H1 (cell line): ENCODE data around the gene RAI14. TPM values are rescaled to one million over a fixed set of nuclear protein-coding genes. Genes with fewer than 3 reads are reported as not detected.

Experiments used
- CTCF ChIA-PET: fragments of 300-600 bp; sonication (Branson Sonifier 250); formaldehyde crosslinking; loops from one replicate; lab custom pipeline; 2021; ENCODE audit not compliant: partially characterized antibody; lab: Charles Lee
- POLR2A ChIA-PET: fragments of 300-600 bp; sonication (Branson Sonifier 250); formaldehyde crosslinking; loops from one replicate; lab custom pipeline; 2021; ENCODE audit warnings: inconsistent platforms; ENCODE audit not compliant: partially characterized antibody; lab: Charles Lee
- DNase-seq, 2 experiments: peaks; one replicate each; pipeline versions ENCODE4 v3.0.0 to v3.0.0-alpha.2; 2010 to 2022; ENCODE audit warnings: low spot score in 2 of 2, low read depth in 1 of 2, mixed read lengths in 1 of 2
- FAIRE-seq: peaks from 2 replicates; lab custom pipeline; 2011; peaks lifted over from hg19 to GRCh38; lab: Jason Lieb, UNC
- H2AFZ ChIP-seq: 2 replicates; pipeline ENCODE4 v1.8.1; 2012; ENCODE audit warnings: low read length, inconsistent platforms
- H2AK5ac ChIP-seq: 2 replicates; pipeline ENCODE4 v1.6.1; 2013; ENCODE audit warnings: low read depth, low read length
- H2BK120ac ChIP-seq: replicated peaks from 2 replicates; pipeline ENCODE3; 2013; ENCODE audit warnings: low read depth, low read length, inconsistent platforms
- H2BK12ac ChIP-seq: 2 replicates; pipeline ENCODE4 v1.6.1; 2013; ENCODE audit warnings: low read depth, low read length
- H2BK15ac ChIP-seq: 2 replicates; pipeline ENCODE4 v1.6.1; 2013; ENCODE audit warnings: low read length
- H2BK20ac ChIP-seq: 2 replicates; pipeline ENCODE4 v1.6.1; 2013; ENCODE audit warnings: low read length
- H2BK5ac ChIP-seq: 2 replicates; pipeline ENCODE4 v1.6.1; 2013; ENCODE audit warnings: low read depth, low read length
- H3K14ac ChIP-seq: 2 replicates; pipeline ENCODE4 v1.6.1; 2013; ENCODE audit warnings: inconsistent platforms; ENCODE audit not compliant: insufficient read length
- H3K18ac ChIP-seq: 2 replicates; pipeline ENCODE4 v1.6.1; 2013; ENCODE audit warnings: low read length; ENCODE audit errors: extremely low read depth
- H3K23ac ChIP-seq: 2 replicates; pipeline ENCODE4 v1.6.1; 2013; ENCODE audit warnings: inconsistent platforms; ENCODE audit not compliant: insufficient read length
- H3K23me2 ChIP-seq: 2 replicates; pipeline ENCODE4 v1.6.1; 2013; ENCODE audit warnings: low read depth, low read length
- H3K27ac ChIP-seq: 2 replicates; pipeline ENCODE4 v1.6.1; 2011; ENCODE audit warnings: low read depth, low read length, inconsistent platforms
- H3K27me3 ChIP-seq, 4 experiments: replicated peaks in 1 of 4; 1 replicate in 1 of 4; 2 replicates in 3 of 4; pipeline versions ENCODE4 v1.6.1 to v1.8.1; 2011 to 2013; ENCODE audit warnings: low read length in 3 of 4, mild to moderate bottlenecking in 3 of 4, inconsistent platforms in 2 of 4, mixed read lengths in 2 of 4, moderate library complexity in 1 of 4; ENCODE audit not compliant: control insufficient read depth in 3 of 4, insufficient read depth in 3 of 4; ENCODE audit errors: extremely low read depth in 1 of 4
- H3K36me3 ChIP-seq, 4 experiments: 2 replicates each; pipeline versions ENCODE4 v1.6.1 to v1.8.1; 2011 to 2013; ENCODE audit warnings: mild to moderate bottlenecking in 4 of 4, low read length in 3 of 4, moderate library complexity in 2 of 4, control low read depth in 1 of 4, inconsistent platforms in 1 of 4; ENCODE audit not compliant: insufficient read depth in 4 of 4, control insufficient read depth in 2 of 4
- H3K4ac ChIP-seq: replicated peaks from 2 replicates; pipeline ENCODE3; 2013; ENCODE audit warnings: low read length, low read depth, mixed read lengths, inconsistent platforms; ENCODE audit not compliant: insufficient read length
- H3K4me1 ChIP-seq, 4 experiments: replicated peaks in 1 of 4; 1 replicate in 1 of 4; 2 replicates in 3 of 4; pipeline versions ENCODE4 v1.6.1 to v1.8.1; 2011 to 2013; ENCODE audit warnings: low read length in 3 of 4, inconsistent platforms in 2 of 4, mixed read lengths in 1 of 4; ENCODE audit not compliant: insufficient read depth in 4 of 4, control insufficient read depth in 3 of 4
- H3K4me2 ChIP-seq, 2 experiments: 2 replicates each; pipeline versions ENCODE4 v1.6.1 to v1.8.1; 2011 to 2013; ENCODE audit warnings: low read depth in 2 of 2, low read length in 2 of 2, control low read depth in 1 of 2, inconsistent platforms in 1 of 2, mild to moderate bottlenecking in 1 of 2; ENCODE audit not compliant: insufficient read depth in 1 of 2
- H3K4me3 ChIP-seq, 4 experiments: fragments of 200-600, 300-600 bp in 1 of 4; sonication (generic), shearing (Covaris generic), sonication (Bioruptor Twin) in 1 of 4; 2 replicates each; pipeline versions ENCODE4 v1.5.1 to v1.8.1; 2011 to 2016; ENCODE audit warnings: low read length in 4 of 4, low read depth in 3 of 4, control low read depth in 2 of 4, inconsistent platforms in 2 of 4, mild to moderate bottlenecking in 2 of 4, mixed read lengths in 1 of 4, moderate library complexity in 1 of 4; ENCODE audit not compliant: insufficient read depth in 2 of 4; ENCODE audit errors: extremely low read depth in 1 of 4
- H3K56ac ChIP-seq: replicated peaks from 2 replicates; pipeline ENCODE3; 2013; ENCODE audit warnings: low read depth, mild to moderate bottlenecking, mixed read lengths, low read length, inconsistent platforms; ENCODE audit not compliant: insufficient read length
- H3K79me1 ChIP-seq: 2 replicates; pipeline ENCODE4 v1.6.1; 2013; ENCODE audit warnings: low read depth, low read length, control low read depth
- H3K79me2 ChIP-seq, 2 experiments: 2 replicates each; pipeline versions ENCODE4 v1.6.1 to v1.8.1; 2012 to 2013; ENCODE audit warnings: low read length in 2 of 2, mild to moderate bottlenecking in 2 of 2, inconsistent platforms in 1 of 2; ENCODE audit not compliant: insufficient read depth in 2 of 2, control insufficient read depth in 1 of 2
- H3K9ac ChIP-seq, 4 experiments: replicated peaks in 1 of 4; 1 replicate in 1 of 4; 2 replicates in 3 of 4; pipeline versions ENCODE4 v1.6.1 to v1.8.1; 2011 to 2013; ENCODE audit warnings: low read depth in 3 of 4, low read length in 3 of 4, control low read depth in 2 of 4, mild to moderate bottlenecking in 2 of 4, moderate library complexity in 2 of 4, inconsistent platforms in 1 of 4; ENCODE audit errors: extremely low read depth in 1 of 4
- H3K9me3 ChIP-seq, 2 experiments: 2 replicates each; pipeline versions ENCODE4 v1.6.1 to v1.8.1; 2012 to 2013; ENCODE audit warnings: mild to moderate bottlenecking in 2 of 2, moderate library complexity in 2 of 2, control low read depth in 1 of 2, inconsistent platforms in 1 of 2, low read depth in 1 of 2, low read length in 1 of 2, mixed read lengths in 1 of 2; ENCODE audit not compliant: insufficient read depth in 2 of 2
- H4K20me1 ChIP-seq, 2 experiments: replicated peaks in 1 of 2; 2 replicates each; pipeline versions ENCODE3 to v1.8.1; 2011 to 2013; ENCODE audit warnings: inconsistent platforms in 2 of 2, low read length in 2 of 2, mild to moderate bottlenecking in 1 of 2; ENCODE audit not compliant: insufficient read depth in 2 of 2, control insufficient read depth in 1 of 2
- H4K5ac ChIP-seq: 2 replicates; pipeline ENCODE4 v1.6.1; 2013; ENCODE audit warnings: low read length, low read depth, mixed read lengths, inconsistent platforms; ENCODE audit not compliant: insufficient read length
- H4K8ac ChIP-seq: 2 replicates; pipeline ENCODE4 v1.8.0; 2013; ENCODE audit warnings: mild to moderate bottlenecking, moderate library complexity, low read length, inconsistent platforms; ENCODE audit not compliant: insufficient read depth; ENCODE audit errors: extremely low read depth
- H4K91ac ChIP-seq: replicated peaks from 2 replicates; pipeline ENCODE3; 2013; ENCODE audit warnings: low read length, mixed read lengths, inconsistent platforms; ENCODE audit not compliant: insufficient read length
- EP300 ChIP-seq, 2 experiments: IDR thresholded peaks; 1 replicate in 1 of 2; 2 replicates in 1 of 2; pipeline ENCODE4 v1.6.1; 2011 to 2012; ENCODE audit warnings: low read depth in 2 of 2, low read length in 2 of 2, mild to moderate bottlenecking in 2 of 2, borderline replicate concordance in 1 of 2, inconsistent platforms in 1 of 2, moderate library complexity in 1 of 2
- KDM5A ChIP-seq: fragments of 200-600 bp; IDR thresholded peaks from 2 replicates; pipeline ENCODE4 v1.7.1; 2012; ENCODE audit warnings: mild to moderate bottlenecking, low read length, inconsistent platforms, mixed read lengths
- RAD21 ChIP-seq, 2 experiments: IDR thresholded peaks in 1 of 2; conservative IDR thresholded peaks in 1 of 2; 2 replicates each; pipeline ENCODE4 v1.6.1; 2011; ENCODE audit warnings: low read depth in 2 of 2, low read length in 2 of 2, improper control_type of control experiment in 1 of 2, inconsistent platforms in 1 of 2, mild to moderate bottlenecking in 1 of 2, moderate library complexity in 1 of 2
- WGBS, 2 experiments: shearing (Covaris generic) in 1 of 2; methylation state at CpG; one replicate each; pipeline versions ENCODE4 v1.1.6 to v1.1.7; 2013 to 2015; ENCODE audit warnings: low lambda C conversion rate in 2 of 2, mixed read lengths in 2 of 2, inconsistent platforms in 1 of 2, low coverage in 1 of 2, missing lambda C conversion rate in 1 of 2; ENCODE audit not compliant: insufficient replicate concordance in 2 of 2, insufficient coverage in 1 of 2, insufficient read length in 1 of 2; ENCODE audit errors: extremely low coverage in 1 of 2, missing lambda C conversion rate in 1 of 2; 5-methylcytosine and 5-hydroxymethylcytosine counted together
- polyA plus RNA-seq, 7 experiments: library from polyadenylated mRNA; depleted of rRNA in 3 of 7; stranded (reverse) in 5 of 7; unstranded in 2 of 7; fragments of >200 nt in 5 of 7; fragments of 200-250 nt in 2 of 7; gene quantifications; 1 replicate in 5 of 7; 2 replicates in 1 of 7; 4 replicates in 1 of 7; pipeline versions ENCODE4 v1.2.1 to v1.2.3, GENCODE V29; 2011 to 2013; ENCODE audit warnings: missing spikeins in 2 of 7, mixed read lengths in 2 of 7
- total RNA-seq: library from RNA; stranded (reverse); fragmentation: NEBNext Ultra II Directional; extraction: Animal tissue kit (Norgen Biotek cat#: 25700); gene quantifications from 2 replicates; pipeline ENCODE4 v1.2.1, GENCODE V29; 2021

RAI14 gene
- total and polyA plus RNA-seq, 2 of the 8 experiments (the other 6 are each of a cell fraction or from before 2014, with no cell fraction given), result 48.4 to 210 TPM

DNA sequence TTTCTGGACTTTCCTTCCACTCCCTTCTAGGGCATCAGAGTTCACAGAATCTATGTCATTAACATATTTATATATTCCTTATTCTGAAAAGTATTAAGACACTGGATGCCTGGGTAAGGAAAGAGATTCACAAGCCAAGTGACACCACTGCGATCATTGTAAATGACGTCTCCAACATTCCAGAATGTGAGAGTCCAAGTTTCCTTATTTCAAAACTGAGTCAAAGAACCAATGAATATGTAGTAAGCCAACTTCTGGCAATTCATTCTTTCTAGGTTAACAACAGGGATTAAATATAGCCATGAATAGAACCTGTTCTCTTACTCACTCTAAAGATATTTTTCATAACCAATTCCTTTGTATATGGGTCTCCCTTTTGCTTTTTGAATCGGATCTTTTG lies 18.1 kb downstream of the RAI14 start:
- no peak for FAIRE-seq
- Histone ChIP-seq H3K9me3 (no peaks in the 10 kb centered on the region), H3K23me2 (no peaks in the 10 kb centered on the region), H3K4me3 (no peak overlapping the region), H2BK120ac (no peak overlapping the region), H3K56ac (no peak overlapping the region), H3K23ac (no peak overlapping the region), H2BK12ac (no peak overlapping the region), H3K14ac (no peak overlapping the region), H2BK5ac (no peak overlapping the region), H4K20me1 (peaks cover 19 to 29% of the 10 kb centered on the region in 2 experiments), H3K4ac (no peak overlapping the region), H3K4me1 (peaks cover 4 to 23% (median 15%) of the 10 kb centered on the region in 4 experiments), H3K18ac (no peak overlapping the region), H2BK15ac (no peak overlapping the region), H3K79me1 (no peaks in the 10 kb centered on the region; the same call in 1 of the 2 replicates), H3K79me2 (peaks cover 46 to 100% of the 10 kb centered on the region in 2 experiments), H3K27ac (no peak overlapping the region), H4K91ac (no peak overlapping the region), H3K9ac (no peak overlapping the region), H2AFZ (no peak overlapping the region), H2AK5ac (no peak overlapping the region), H2BK20ac (no peak overlapping the region), H4K5ac (no peak overlapping the region), H3K27me3 (no peaks in the 10 kb centered on the region), H3K36me3 (no peaks in the 10 kb centered on the region; a peak in 3 of 8 replicates), H4K8ac (no peak overlapping the region), H3K4me2 (no peak overlapping the region)
- 96% methylated on average over 3 of the region's 3 CpGs; no CpG with 5 or more reads in 1 of the 2 experiments for WGBS, 2 experiments
- no peak for DNase-seq
- POLR2A ChIA-PET, result interaction anchor here (1.7 kb wide), 1 partner anchor 11 kb away, joined by 6 read pairs; no protein-coding TSS in a partner anchor
- CTCF ChIA-PET, result no interaction called here
- no peak for TF ChIP-seq RAD21 (IDR thresholded peaks at IDR 0.05 in 1 of 2, conservative IDR thresholded peaks at IDR 0.05 in 1 of 2; ENCODE audit: low read depth in 2 of 2, low read length in 2 of 2)
- no peak for TF ChIP-seq KDM5A
- TF ChIP-seq EP300 (IDR thresholded peaks at IDR 0.05; ENCODE audit: borderline replicate concordance in 1 of 2, low read depth in 2 of 2, low read length in 2 of 2), result no peak
